HG02884 (cell line): ENCODE results near the gene DHRS3.

ENCODE experiments used
- ATAC-seq: cut with Tn5 transposase; IDR thresholded peaks from one replicate; pipeline ENCODE4 v1.9.1; 2021; ENCODE audit warnings: mild to moderate bottlenecking, moderate library complexity; ENCODE audit not compliant: unreplicated experiment

DHRS3 gene

DNA sequence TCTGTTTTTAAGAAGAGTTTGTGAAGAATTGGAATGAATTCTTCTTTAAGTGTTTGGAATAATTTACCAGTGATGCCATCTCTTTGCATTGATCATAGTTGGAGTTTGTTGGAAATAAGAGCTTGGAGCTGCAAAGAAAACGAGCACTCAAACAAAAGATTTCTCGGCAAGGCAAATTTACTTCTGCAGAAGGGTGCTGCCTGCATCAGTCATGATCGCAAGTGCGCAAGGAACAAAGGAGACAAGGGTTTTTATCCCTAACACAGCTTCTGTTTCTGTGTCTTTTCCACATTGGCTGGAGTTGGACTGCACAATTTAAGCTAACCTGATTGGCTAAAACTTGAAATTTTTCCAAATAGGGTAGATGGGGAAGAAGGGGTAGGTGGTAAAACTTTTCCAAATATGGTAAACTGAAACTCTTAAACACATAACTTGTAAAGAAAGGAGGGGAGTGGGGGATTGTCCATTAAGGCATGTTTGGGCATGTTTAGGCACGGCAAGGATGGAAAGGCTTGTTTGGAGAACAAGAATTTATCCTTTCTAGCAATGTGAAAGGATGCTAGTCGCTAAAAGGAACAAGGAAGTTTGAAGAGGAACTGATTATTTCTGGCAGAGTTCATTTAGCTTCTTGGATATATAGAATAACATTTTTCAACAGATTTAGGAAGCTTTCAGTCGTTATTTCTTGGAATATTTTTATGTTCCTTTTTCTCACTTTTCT is 22.4 kb upstream of the DHRS3 start:
- ATAC-seq, result no peak

- ATAC-seq, result no peak
Observed at GRCh38 chr1:12637693-12638092, 19.7 kb upstream of the DHRS3 start.

- ATAC-seq, result no peak
Observed at GRCh38 chr1:12636098-12636950, 18.3 kb upstream of the DHRS3 start.

GRCh38 chr1:12634696-12635202 is 16.7 kb upstream of the DHRS3 start:
- no peak for ATAC-seq

DNA sequence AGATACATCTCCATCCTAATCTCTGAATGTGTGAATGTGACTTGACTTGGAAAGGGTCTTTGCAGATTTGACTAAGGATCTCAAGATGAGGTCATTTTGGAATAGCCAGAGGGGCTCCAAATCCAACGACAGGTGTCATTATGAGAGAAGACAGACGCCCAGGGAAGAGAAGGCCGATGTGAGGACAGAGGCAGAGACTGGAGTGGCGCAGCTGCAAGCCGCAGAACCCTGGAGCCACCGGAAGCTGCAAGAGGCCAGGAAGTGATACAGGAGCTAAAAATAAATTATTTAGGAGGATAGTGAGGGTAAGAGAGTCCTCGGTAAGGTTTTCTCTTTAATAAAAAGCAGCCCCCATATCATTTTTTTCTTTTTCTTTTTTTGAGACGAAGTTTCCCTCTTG is 16.1 kb upstream of the DHRS3 start:
- no peak for ATAC-seq

DNA sequence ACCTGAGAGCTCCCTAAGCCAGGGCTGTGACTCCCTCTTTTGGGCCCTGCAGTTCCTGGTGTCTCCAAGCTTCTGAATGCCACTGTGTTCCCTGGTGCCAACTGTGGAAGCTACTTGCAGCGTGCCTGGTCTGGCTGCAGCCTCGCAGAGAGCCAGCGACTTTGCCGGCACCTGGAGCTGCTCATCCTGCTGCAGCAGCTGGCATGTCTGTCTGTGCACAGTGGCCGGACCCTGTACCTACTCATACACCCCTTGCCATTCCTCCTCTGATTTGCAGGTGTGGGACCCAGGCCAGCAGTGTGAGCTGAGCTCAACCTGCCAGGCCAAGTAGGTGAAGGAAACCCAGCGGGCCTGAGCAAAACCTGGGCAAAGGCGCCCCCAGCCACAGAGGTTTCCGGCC is 13.6 kb upstream of the DHRS3 start:
- no peak for ATAC-seq

DNA sequence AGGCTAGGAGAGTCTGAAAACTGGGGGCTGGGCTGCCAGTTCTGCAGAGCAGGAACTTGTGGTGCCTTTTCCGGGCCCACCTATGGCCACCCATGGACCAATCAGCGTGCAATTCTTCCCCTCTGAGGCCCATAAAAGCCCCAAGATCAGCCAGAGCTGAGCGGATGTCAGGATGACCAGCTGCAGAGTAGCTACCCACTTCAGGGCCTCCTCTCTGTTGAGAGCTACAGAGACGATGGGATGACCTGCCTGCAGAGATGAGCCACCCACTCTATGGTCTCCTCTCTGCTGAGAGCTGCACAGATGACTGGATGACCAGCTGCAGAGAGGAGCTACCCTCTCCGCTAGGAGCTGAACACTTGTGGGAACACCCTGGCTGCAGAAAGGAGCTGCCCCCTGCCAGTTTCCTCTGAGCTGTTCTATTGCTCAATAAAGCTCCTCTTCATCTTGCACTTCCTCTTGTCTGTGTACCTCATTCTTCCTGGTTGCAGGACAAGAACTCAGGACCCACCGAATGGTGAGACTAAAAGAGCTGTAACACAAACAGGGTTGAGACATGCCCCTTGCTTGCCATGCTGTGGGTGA is 13.0 kb upstream of the DHRS3 start:
- ATAC-seq, result no peak

DNA sequence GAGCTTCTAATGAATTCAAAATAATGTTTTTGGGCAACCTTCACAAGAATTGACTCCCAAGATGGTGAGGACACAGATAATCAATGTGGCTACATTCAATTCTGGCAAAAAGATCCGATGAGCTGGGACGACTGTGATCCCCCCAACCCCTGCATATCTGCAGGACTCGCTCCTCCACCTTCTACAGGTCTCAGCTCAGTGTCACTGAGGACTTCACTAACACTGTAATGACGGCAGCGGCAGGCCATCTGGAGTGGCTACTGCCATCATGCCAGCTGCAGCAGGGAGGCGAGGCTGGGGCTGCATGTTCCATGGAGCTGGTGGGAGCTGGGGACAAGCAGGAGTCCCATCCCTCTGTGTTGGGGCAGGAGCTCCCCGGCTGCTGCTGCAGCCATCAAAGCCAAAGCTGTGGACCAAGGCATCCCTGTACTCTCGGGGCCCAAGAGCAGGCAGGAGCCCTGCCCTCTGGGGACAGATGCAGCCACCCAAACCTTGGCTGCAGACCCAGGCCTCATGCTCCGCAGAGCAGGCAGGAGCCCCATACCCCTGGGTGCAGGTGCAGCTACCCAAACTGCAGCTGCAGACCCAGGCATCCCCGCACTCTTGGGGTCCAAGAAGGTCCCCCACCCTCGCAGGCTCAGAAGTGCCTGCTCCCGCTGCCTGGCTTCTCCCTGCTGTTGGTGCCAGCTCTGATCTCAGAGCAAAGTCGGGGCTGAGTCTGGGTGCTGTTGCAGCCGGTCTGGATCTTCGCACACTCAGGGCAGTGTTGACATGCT is 12.2 kb upstream of the DHRS3 start:
- no peak for ATAC-seq

DNA sequence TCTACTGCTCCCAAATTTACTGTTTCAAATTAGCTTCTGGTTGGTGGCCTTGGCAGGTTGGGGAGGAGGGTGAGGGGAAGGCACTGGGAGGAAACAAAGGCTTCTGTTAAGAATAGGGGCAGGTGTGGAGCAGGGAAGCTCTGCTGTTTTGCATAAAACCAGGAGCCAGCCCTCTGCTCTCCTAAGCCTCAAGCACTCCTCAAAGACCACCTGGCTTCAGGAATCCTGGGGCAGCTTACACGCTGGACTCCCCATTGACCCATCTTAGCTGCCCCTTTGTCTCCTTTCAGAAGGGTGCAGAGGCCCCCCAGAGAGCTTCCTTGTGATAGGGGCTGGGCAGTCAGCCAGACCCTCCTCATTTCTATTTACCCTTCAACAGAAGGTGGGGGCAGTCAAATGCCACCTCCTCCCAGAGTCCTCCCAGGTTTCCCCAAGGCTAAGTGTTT is 11.5 kb upstream of the DHRS3 start:
- ATAC-seq, result no peak

GRCh38 chr1:12627296-12627695 is 9.3 kb upstream of the DHRS3 start:
- ATAC-seq, result no peak

GRCh38 chr1:12626888-12627287 is 8.9 kb upstream of the DHRS3 start:
- no peak for ATAC-seq

GRCh38 chr1:12625276-12625675 is 7.3 kb upstream of the DHRS3 start:
- ATAC-seq, result no peak

DNA sequence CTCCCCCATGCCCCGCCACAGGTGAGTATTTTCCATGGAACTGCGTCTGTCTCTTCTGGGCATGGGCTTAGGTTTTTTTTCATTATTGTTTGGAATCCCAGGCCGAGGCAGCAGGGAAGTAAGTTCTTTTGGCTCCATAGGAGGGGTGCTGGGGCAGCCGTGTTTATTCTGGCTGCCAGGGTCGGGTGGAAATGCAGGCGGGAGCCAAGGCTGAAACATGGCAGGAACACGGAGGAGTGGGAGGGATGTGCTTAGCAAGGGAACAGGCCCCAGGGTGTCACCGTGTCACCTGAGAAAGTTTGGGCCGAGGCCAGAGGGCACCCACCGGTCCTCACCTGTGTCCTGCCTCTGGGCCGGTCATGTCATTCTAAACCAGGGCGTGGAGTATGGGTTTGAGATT is 4.5 kb upstream of the DHRS3 start:
- no peak for ATAC-seq

DNA sequence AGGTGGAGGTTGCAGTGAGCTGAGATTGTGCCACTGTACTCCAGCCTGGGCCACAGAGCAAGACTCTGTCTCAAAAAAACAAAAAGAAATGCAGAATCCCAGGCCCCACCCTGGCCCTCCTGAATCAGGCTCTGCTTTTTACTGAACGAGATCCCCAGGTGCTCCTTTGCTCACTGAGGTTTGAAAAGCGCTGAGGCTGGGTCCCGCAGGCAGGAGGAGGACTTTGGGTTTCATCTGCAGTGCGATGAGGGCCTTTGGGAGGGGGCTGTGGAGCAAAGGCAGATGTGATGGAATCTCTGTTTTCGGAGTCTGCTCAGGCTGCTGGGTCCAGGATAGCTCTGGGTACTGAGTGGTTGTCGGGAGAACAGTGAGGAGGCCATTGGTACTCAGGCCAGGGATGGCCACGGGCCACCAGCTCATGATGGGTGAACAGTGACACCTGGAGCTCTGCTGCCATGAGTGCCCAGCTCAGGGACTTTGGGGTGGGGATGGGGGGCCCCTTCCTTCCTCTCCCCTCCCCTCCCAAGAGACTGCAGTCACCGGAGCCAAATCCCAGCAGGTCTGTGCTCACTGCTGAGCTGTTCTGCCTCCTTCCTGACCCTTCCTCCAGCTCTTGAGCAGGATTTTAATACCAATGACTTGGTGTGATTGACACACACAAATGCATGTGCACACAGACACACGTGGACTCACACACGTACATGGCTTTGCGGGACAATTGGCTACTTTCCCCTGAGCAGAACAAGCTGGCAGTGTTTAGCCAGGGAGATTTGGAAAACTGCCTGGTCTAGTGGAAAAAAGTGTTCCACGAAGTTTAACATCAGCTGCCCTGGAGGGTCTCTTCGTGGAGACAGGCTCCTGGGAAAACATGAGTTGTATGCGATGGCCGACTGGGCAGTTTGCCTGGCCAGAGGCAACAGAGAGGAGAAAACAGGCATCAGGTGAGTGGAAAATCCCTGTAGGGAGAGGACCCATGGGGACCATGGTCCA is 3.6 kb upstream of the DHRS3 start:
- ATAC-seq, result no peak

DNA sequence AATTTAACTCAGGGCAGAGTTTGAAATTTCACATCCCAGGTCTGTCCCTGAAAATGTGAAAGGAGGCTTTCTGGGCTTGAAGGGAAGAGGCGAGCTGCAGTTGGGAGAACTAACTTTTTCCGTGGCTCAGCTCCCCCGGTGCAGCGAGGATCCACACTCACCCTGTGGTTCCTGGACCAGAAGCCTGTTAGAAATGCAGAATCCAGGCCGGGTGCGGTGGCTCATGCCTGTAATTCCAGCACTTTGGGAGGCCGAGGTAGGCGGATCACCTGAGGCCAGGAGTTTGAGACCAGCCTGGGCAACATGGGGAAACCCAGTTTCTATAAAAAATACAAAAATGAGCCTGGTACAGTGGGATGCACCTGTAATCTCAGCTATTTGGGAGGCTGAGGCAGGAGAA is 2.9 kb upstream of the DHRS3 start:
- no peak for ATAC-seq

DNA sequence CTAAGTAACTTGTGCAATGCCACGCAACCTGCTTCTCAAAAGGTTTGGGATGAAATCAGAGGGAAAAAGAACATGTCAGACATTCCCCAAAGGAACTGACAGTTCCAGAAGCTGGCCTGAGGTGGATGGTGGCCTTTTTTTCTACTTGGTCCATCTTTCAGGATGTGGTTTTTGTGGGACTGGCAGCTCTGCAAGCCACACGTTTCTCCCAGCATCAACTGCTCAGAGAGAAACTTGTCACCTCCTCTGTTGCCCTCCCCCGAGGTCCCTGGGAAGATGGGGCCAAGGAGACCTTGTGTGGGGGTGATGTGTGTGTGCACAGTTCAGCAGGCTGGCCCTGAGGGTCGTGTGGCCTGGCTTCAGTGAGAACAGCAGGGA is 2.5 kb upstream of the DHRS3 start:
- ATAC-seq, result no peak

- no peak for ATAC-seq
Observed at GRCh38 chr1:12619792-12620487, 1.9 kb upstream of the DHRS3 start.

- ATAC-seq, result no peak
Observed at GRCh38 chr1:12618965-12619791, 1.2 kb upstream of the DHRS3 start.

DNA sequence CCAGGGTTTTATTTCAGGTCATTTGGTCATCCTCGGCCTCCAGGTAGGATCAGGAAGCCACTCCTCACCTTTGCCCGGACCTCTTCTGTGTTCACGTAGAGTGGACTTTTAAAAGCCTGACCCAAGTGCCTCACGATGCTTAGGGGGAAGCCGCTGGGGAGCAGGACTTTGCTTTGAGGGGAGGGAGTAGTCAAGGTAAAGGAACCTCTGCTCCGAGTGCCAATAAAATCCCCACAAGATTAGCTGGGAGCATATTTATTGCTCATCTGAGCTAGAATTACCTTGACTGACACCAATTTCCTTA is 603 bp upstream of the DHRS3 start:
- ATAC-seq, result no peak
